Erythroblast (primary cell): Measurements from ENCODE around the gene OR14I1.

Experiments used
- GATA1 ChIP-seq: IDR thresholded peaks from 2 replicates; pipeline ENCODE4 v1.6.1; 2011; ENCODE audit warnings: low read depth, mild to moderate bottlenecking, control low read depth, low read length, moderate library complexity
- POLR2A ChIP-seq: IDR thresholded peaks from 2 replicates; pipeline ENCODE4 v1.6.1; 2011; ENCODE audit warnings: mild to moderate bottlenecking, low read length

- TF ChIP-seq POLR2A (no peak), GATA1 (no peak)
Measured at GRCh38 chr1:248750496-248750895, 47.9 kb upstream of the OR14I1 start.
